Neural progenitor cell (in vitro differentiated cells): ENCODE data around the gene ZNF37A.

Experiments
- EZH2 ChIP-seq: fragments of 200-600 bp; sonication (generic); IDR thresholded peaks from 2 replicates; pipeline ENCODE4 v1.6.1; 2017; ENCODE audit warnings: antibody characterized with exemption, mild to moderate bottlenecking, moderate library complexity
- EZH2phosphoT487 ChIP-seq: fragments of 200-600 bp; sonication (generic); IDR thresholded peaks from 2 replicates; pipeline ENCODE4 v1.6.1; 2017; ENCODE audit warnings: antibody characterized with exemption
- TF ChIP-seq, protein P1 (sequence below): fragments of 200-600 bp; sonication (generic); IDR thresholded peaks from 2 replicates; pipeline ENCODE4 v1.5.1; 2017; ENCODE audit warnings: antibody characterized with exemption, mild to moderate bottlenecking

DNA sequence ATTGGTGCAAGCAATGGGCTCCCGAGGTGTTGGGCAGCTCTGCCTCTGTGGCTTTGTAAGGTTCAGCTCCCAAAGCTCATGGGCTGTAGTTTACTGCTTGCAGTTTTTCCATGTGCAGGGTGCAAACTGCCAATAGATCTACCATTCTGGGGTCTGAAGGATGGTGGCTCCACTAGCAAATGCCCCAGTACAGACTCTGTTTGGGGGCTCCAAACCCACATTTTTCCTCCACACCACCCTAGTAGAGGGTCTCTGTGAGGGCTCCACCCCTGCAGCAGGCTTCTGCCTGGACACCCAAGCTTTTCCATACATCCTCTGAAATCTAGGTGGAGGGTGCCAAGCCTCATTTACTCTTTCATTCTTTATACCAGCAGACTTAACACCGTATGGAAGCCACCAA, 17.4 kb upstream of the ZNF37A start:
- TF ChIP-seq, protein P1, sequence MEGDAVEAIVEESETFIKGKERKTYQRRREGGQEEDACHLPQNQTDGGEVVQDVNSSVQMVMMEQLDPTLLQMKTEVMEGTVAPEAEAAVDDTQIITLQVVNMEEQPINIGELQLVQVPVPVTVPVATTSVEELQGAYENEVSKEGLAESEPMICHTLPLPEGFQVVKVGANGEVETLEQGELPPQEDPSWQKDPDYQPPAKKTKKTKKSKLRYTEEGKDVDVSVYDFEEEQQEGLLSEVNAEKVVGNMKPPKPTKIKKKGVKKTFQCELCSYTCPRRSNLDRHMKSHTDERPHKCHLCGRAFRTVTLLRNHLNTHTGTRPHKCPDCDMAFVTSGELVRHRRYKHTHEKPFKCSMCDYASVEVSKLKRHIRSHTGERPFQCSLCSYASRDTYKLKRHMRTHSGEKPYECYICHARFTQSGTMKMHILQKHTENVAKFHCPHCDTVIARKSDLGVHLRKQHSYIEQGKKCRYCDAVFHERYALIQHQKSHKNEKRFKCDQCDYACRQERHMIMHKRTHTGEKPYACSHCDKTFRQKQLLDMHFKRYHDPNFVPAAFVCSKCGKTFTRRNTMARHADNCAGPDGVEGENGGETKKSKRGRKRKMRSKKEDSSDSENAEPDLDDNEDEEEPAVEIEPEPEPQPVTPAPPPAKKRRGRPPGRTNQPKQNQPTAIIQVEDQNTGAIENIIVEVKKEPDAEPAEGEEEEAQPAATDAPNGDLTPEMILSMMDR = no peak
- TF ChIP-seq EZH2 (no peak), EZH2phosphoT487 (no peak)
